DMS 273 treated with DMSO at 0.1 percent for 48 hours (cell line): Measurements from ENCODE around the gene GGTA1.
"Not testable (repeated sequence)": the region's sequence is repeated elsewhere in the genome, so short reads cannot be mapped to it uniquely, and the experiment has no call there.

Experiments used
- DNase-seq: peaks from one replicate; lab custom pipeline; 2025; lab: John Stamatoyannopoulos, UW

Gene GGTA1

GRCh38 chr9:121499427-121500164, at the start of gene GGTA1:
GGTA1 (minus strand) TSS chr9:121499844; CDS start chr9:121467922, 31,922 bp downstream.
- DNase-seq: peak; percentile 29

- no peak for DNase-seq
Measured at GRCh38 chr9:121548666-121549065, 49.0 kb upstream of the GGTA1 start.

GRCh38 chr9:121545875-121546423, 46.3 kb upstream of the GGTA1 start:
- DNase-seq: peak; percentile 53

GRCh38 chr9:121545150-121545874, 45.7 kb upstream of the GGTA1 start:
- no peak for DNase-seq

- no peak for DNase-seq
Measured at GRCh38 chr9:121542025-121542424, 42.4 kb upstream of the GGTA1 start.

- DNase-seq: no peak
Measured at GRCh38 chr9:121541256-121541655, 41.6 kb upstream of the GGTA1 start.

- DNase-seq: no peak
Measured at GRCh38 chr9:121538221-121538620, 38.6 kb upstream of the GGTA1 start.

GRCh38 chr9:121537283-121537682, 37.6 kb upstream of the GGTA1 start:
- no peak for DNase-seq

- no peak for DNase-seq
Measured at GRCh38 chr9:121532881-121533280, 33.2 kb upstream of the GGTA1 start.

GRCh38 chr9:121529237-121529987, 29.8 kb upstream of the GGTA1 start:
- DNase-seq: peak; percentile 21

GRCh38 chr9:121528642-121529041, 29.0 kb upstream of the GGTA1 start:
- no peak for DNase-seq

GRCh38 chr9:121527371-121527770, 27.7 kb upstream of the GGTA1 start:
- DNase-seq: no peak

- DNase-seq: not testable (repeated sequence)
Measured at GRCh38 chr9:121519688-121520087, 20.0 kb upstream of the GGTA1 start.

- no peak for DNase-seq
Measured at GRCh38 chr9:121518634-121519033, 19.0 kb upstream of the GGTA1 start.

GRCh38 chr9:121513166-121513565, 13.5 kb upstream of the GGTA1 start:
- not testable (repeated sequence) for DNase-seq

GRCh38 chr9:121510766-121511550, 11.3 kb upstream of the GGTA1 start:
- peak; percentile 23 for DNase-seq

- no peak for DNase-seq
Measured at GRCh38 chr9:121509180-121509579, 9.5 kb upstream of the GGTA1 start.

GRCh38 chr9:121508415-121508814, 8.8 kb upstream of the GGTA1 start:
- no peak for DNase-seq

GRCh38 chr9:121505903-121506735, 6.5 kb upstream of the GGTA1 start:
- no peak for DNase-seq

GRCh38 chr9:121503444-121503843, 3.8 kb upstream of the GGTA1 start:
- DNase-seq: no peak

GRCh38 chr9:121500165-121500478, 478 bp upstream of the GGTA1 start:
- DNase-seq: no peak
